Measurements from ENCODE around the gene STKLD1.

The STKLD1 gene

GRCh38 chr9:133420392-133420827 lies 44.2 kb downstream of the STKLD1 start:
- no peak for DNase-seq

GRCh38 chr9:133421615-133422542 lies 45.7 kb downstream of the STKLD1 start, which contains the start of gene ADAMTS13:
TSS of gene ADAMTS13 (plus strand) at chr9:133422367. CDS start at chr9:133422444, 77 bp downstream.
- DNase-seq: no peak

DNA sequence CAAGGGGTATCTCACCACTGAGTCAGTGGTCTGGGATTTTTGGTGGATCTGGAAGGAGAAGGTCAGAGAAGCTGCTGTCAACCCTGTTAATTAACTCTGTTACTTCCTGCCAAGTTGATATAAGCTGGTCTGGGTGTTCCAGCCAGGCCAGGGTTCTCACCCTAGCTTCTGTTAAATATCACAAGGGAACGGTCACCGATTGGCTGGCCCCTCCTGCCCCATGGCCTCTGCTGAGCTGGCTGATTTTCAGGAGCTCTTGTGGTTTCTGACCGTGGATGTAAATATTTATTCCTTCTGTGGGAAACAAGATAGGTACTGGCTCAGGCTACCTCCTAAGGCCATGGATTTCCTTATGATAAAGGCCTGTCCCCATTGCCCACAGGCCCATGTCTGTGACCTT lies 47.0 kb downstream of the STKLD1 start:
- no peak for DNase-seq

GRCh38 chr9:133424187-133424586 lies 48.0 kb downstream of the STKLD1 start:
- DNase-seq: no peak

DNA sequence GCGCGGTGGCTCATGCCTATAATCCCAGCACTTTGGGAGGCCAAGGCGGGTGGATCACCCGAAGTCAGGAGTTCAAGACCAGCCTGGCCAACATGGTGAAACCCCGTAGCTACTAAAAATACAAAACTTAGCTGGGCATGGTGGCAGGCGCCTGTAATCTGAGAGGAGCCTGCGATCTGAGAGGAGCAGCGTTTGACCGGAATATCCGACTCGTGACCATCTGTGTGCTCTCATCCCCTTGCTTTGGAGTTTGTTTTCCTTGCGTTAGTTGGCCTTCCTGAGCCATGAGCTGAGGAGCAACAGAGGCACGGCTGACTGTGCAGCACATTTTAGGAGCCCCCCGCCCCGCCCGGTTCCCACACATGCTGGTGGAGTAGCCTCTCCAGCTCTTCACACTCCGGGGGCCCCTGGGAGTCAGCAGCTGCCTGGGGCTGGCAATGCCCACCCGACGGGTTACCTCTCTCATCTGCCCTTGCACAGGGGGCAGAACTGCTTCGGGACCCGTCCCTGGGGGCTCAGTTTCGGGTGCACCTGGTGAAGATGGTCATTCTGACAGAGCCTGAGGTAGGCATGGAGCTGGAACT lies 49.0 kb downstream of the STKLD1 start:
- DNase-seq: no peak

GRCh38 chr9:133426011-133426410 lies 49.8 kb downstream of the STKLD1 start:
- no peak for DNase-seq

DNA sequence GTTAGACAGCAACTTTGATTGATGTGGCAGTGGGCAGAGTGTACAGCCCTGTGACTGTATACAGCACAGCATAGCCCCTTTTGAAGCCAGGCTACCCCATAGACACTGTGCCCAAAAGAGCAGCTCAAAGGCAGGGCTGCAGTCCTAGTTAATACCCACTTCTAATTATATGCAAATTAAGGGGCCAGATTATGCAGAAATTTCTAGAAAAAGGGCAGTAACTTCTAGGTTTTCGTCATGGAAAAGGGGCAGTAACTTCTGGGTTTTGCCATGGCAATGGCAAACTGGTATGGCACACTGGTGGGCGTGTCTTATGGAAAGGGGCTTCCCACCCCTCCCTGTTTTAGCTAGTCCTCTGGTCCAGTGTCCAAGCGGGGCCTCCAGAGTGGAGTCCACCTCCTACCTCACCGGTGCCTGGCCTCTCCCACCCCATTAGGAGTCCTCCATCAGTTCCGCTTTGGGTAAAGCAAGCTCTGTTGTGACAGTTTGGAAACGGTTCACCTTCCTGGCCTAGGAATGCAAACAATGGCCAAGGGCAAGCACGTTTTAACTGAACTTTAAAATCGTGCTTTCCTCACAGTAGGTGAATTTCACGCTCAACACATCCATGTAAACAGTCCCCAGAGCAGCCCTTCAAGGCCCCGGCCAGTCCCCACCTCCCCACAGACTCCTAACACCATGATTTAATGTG lies 51.6 kb downstream of the STKLD1 start:
- DNase-seq: no peak

DNA sequence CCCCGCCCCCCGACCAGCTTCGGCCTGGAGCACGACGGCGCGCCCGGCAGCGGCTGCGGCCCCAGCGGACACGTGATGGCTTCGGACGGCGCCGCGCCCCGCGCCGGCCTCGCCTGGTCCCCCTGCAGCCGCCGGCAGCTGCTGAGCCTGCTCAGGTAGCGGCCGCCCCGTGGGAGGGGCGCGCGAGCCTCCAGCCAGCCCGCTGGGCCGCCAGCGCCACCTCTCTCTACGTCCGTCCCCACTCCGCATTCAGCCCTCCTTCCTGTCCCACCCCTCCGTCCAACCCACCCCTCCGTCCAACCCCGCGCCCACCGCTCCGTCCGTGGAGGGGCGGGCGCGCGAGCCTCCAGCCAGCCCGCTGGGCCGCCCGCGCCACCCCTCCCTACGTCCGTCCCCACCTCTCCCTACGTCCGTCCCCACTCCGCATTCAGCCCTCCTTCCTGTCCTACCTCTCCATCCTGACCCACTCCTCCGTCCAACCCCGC lies 52.5 kb downstream of the STKLD1 start:
- no peak for DNase-seq

DNA sequence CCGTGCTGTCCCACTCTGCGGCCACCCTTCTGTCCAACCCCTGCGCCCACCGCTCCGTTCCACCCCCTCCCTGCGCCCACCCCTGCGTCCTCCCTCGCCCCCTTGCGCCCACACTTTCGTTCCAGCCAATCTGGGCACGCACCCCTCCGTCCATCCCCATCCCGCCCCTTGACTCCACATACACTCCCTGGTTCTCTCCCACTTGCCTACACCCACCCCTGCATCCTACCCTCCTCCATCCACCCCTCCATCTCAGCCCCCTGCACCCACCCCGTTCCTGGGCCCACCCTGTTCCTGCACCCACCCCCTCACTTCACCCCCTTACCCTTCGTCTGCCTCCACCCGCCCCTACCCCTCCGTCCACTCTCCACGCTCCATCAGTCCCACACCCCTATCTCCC lies 53.0 kb downstream of the STKLD1 start:
- DNase-seq: no peak

DNA sequence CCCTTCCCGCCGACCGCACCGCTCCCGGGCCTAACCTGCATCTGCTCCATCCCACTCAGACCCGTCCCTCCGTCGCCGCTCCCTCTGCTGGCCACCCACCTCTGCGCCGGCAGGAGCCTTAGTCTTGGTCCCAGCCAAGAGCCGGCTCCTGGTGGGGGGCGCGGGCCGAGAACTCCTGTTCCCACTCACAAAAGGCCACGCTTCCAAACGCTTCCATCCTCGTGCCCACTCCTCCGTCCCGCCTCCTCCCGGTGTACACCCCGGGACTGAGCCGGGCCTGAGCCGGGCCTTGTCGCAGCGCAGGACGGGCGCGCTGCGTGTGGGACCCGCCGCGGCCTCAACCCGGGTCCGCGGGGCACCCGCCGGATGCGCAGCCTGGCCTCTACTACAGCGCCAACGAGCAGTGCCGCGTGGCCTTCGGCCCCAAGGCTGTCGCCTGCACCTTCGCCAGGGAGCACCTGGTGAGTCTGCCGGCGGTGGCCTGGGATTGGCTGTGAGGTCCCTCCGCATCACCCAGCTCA lies 53.5 kb downstream of the STKLD1 start:
- DNase-seq: no peak

DNA sequence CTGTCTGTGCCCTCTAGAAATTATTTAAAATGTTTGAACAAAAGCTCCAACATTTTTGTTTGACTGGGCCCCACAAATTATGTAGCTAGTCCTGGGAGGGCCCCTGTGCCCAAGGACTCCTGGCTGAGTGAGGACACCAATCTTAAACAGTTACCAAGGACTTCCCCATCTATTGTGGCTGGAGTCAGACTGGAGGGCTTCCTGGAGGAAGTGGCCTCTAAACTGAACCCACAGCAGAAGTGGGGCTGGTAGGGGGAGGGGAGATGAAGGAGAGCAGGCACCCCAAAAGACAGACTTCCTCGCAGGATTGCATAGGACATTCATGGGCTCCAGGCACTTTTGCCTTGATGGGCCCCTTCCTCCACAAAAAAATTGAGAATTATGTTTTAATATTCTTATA lies 54.1 kb downstream of the STKLD1 start:
- DNase-seq: no peak

- no peak for DNase-seq
Measured at GRCh38 chr9:133433351-133433843, 57.2 kb downstream of the STKLD1 start.

GRCh38 chr9:133436681-133437080 lies 60.5 kb downstream of the STKLD1 start:
- no peak for DNase-seq

DNA sequence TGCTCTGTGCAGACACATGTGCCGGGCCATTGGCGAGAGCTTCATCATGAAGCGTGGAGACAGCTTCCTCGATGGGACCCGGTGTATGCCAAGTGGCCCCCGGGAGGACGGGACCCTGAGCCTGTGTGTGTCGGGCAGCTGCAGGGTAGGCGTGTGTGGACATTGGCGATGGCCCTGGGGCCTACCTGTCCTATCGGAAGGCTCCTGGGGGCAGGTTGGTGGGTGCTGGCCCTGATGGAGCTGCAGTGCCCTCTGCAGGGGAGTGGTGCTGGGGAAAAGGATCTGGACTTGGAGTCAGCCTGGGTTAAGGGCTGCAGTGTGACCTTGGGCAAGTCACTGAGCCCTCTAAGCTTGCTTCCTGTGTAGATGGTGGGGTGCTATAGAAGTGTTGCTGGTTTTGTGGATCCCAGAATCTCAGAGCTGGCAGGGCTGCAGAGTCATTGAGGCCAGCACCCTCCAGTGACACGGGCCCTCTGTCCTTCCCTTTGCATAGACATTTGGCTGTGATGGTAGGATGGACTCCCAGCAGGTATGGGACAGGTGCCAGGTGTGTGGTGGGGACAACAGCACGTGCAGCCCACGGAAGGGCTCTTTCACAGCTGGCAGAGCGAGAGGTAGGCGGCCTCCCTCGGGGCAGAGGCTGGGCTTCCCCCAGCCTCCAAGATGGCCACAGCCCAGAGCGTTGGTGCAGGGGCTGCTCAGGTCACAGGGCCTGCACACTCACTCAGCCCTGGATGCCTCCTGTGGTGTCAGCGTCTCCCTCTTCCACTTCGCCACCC lies 61.8 kb downstream of the STKLD1 start:
- no peak for DNase-seq

- DNase-seq: no peak
Measured at GRCh38 chr9:133439337-133439736, 63.2 kb downstream of the STKLD1 start.

DNA sequence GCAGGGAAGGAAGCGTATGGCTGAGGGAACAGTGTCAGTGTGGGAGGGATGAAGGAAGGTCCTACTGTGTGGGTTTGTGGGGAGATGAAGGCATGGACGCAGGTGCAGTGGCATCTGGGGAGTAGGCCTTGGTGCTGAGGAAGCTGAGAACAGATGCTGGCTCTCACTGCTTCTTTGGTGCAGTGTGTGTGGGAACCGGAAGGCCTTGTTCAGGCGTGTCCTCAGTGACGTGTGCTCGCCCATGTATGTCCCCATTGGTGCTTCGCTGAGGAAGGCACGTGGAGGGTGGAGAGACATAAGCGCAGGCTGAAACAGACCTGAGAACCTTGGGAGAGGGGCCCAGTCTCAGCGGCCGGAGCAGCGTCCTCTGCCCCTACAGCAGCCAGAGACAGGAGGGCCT lies 64.7 kb downstream of the STKLD1 start:
- DNase-seq: no peak

GRCh38 chr9:133441571-133441970 lies 65.4 kb downstream of the STKLD1 start:
- DNase-seq: no peak

DNA sequence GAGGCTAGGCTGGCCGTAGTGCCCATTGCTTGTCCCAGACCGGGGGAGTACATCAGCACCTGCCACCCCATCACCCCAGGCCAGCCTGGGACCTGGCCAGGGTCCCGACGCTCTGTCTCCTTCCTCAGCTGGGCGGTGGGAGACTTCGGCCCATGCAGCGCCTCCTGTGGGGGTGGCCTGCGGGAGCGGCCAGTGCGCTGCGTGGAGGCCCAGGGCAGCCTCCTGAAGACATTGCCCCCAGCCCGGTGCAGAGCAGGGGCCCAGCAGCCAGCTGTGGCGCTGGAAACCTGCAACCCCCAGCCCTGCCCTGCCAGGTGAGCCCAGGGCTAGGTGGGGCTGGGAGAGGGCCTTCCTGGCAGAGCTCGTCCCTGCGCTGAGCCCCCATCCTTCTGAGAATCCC lies 67.1 kb downstream of the STKLD1 start:
- DNase-seq: no peak

DNA sequence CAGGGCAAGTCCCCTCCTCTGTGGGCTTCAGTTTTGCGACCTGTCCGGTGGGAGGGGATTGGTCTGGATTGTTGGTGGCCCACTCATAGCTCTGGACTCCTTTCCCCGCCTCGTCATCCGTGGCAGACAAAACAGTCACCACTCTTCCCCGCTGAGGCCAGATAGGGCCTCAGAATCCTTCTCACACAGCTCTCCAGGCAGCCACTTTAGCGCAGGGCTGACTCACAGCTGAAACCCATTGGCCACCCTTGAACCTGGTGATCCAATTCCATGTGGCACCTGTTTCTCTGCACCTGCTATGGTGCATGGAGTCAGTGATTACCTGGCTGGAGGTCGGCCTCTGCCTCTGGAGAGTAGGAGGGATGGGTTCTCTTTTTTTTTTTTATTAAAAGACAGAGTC lies 67.8 kb downstream of the STKLD1 start:
- no peak for DNase-seq

- no peak for DNase-seq
Measured at GRCh38 chr9:133445293-133445969, 69.3 kb downstream of the STKLD1 start.

DNA sequence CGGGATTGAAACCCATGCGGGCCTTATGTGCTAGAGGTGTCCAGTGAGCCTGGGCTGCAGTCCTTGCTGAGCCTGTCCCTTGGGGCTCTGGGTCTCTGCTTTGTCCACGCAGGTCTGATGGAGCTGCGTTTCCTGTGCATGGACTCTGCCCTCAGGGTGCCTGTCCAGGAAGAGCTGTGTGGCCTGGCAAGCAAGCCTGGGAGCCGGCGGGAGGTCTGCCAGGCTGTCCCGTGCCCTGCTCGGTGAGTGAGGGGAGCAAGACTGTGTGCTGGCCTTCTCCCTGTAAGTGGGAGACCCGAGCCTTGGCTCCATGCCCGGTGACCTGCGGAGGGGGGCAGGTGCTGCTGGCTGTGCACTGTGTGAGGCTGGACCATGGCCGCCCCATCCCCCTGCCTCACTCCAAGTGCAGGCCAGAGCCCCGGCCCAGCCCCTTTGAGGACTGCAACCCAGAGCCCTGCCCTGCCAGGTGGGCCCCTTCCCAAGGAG lies 72.4 kb downstream of the STKLD1 start:
- no peak for DNase-seq
